Measurements from ENCODE around the gene KCMF1. TPM values are rescaled to one million over a fixed set of nuclear protein-coding genes. Genes with fewer than 3 reads are reported as not detected.

The KCMF1 gene
- total RNA-seq, 1 experiment from 2014 or later = 97.8 TPM

DNA sequence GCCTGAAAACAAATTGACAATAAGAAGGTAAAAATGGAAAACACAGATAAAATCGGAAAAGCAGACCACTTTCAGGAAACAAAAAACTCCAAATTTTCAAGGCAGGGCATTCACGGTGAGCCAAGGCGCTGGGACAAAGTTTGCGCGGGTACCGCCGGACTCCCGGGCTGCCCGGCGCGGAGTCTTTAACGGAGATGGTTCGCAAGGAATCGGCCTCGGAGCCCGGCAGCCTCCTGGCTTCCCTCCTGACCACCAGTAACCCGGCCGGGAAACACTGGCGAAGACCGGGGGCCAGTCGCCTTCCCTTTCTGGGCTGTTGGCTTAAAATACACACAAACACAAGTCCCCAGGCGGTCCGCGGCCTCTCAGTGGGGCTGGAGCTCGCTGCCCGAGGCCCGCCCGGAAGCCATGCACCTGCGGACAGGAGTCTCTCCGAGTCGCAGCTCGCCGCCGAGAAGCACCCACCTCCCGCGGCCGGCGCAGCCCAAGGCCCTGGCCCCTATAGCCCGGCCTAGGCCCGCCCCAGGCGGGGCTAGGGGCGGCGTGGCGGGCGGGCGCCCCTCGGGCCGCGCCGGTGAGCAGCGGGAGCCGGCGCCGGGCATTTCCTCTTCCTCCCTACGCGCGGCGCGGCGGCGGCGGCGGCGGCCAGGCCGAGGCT is 622 bp upstream of the KCMF1 start:
- H3K27me3 ChIP-seq (ENCODE audit: insufficient read depth, low read depth) = no peaks in the 10 kb centered on the region
- intact Hi-C loops (cut with micrococcal nuclease; ENCODE audit: unreplicated experiment) = loop anchor here (2.0 kb wide), 1 partner anchor 44 kb away; no protein-coding TSS in a partner anchor
- H2AFZ ChIP-seq = peak overlapping the region; percentile 53; the same call in 1 of the 2 replicates
- H3K27ac ChIP-seq = peak overlapping the region; percentile 84
- peak overlapping the region; percentile 93 for H3K4me2 ChIP-seq
- H3F3A ChIP-seq (ENCODE audit: insufficient read depth, low read depth) = peaks cover 25% of the 10 kb centered on the region
- H3K4me3 ChIP-seq = peak overlapping the region; percentile 89
- no peak for TF ChIP-seq EZH2 (IDR thresholded peaks at IDR 0.05; ENCODE audit: low read depth)
- no peak for TF ChIP-seq CTCF (conservative IDR thresholded peaks at IDR 0.05)
- peaks cover 83% of the 10 kb centered on the region for H3K79me2 ChIP-seq (ENCODE audit: low read depth)
- peak; percentile 41 to 58 for DNase-seq
- ChIA-PET POLR2A (ENCODE audit: unreplicated experiment) (interaction anchor here (0.5 to 1.2 kb wide), 2 partner anchors 11 to 12 kb away, joined by 3 to 6 read pairs; no protein-coding TSS in a partner anchor), CTCF (interaction anchor here (1.1 to 1.5 kb wide), 2 partner anchors 24 to 45 kb away, joined by 3 to 4 read pairs; no protein-coding TSS in a partner anchor)
- no peaks in the 10 kb centered on the region for H3K9me3 ChIP-seq (ENCODE audit: insufficient read depth, low read depth)
- H3K36me3 ChIP-seq (ENCODE audit: low read depth) = 0 out of 2 replicates have a peak, but pooled peaks cover 4% of the 10 kb centered on the region
- no TSS peak for BruUV-seq (replicated peaks)
- peaks cover 28% of the 10 kb centered on the region for H4K20me1 ChIP-seq (ENCODE audit: insufficient read depth)
- H3K9me2 ChIP-seq (ENCODE audit: insufficient read depth) = no peaks in the 10 kb centered on the region
- peaks cover 34% of the 10 kb centered on the region for H3K4me1 ChIP-seq (replicated peaks; ENCODE audit: insufficient read depth)

GRCh38 chr2:84971510-84972206 is 697 bp downstream of the KCMF1 start:
- H4K20me1 ChIP-seq (ENCODE audit: insufficient read depth) = peaks cover 41% of the 10 kb centered on the region

More at GRCh38 chr2:84971510-84972206, 697 bp downstream of the KCMF1 start:
- Histone ChIP-seq H3K4me2 (peak overlapping the region; percentile 95), H3K79me2 (ENCODE audit: low read depth) (peaks cover 87% of the 10 kb centered on the region), H3K4me3 (peak overlapping the region; percentile 80), H3K27ac (peak overlapping the region; percentile 79), H3K27me3 (ENCODE audit: insufficient read depth, low read depth) (no peaks in the 10 kb centered on the region), H2AFZ (no peak overlapping the region), H3K9me2 (ENCODE audit: insufficient read depth) (no peaks in the 10 kb centered on the region), H3F3A (ENCODE audit: insufficient read depth, low read depth) (peaks cover 25% of the 10 kb centered on the region), H3K4me1 (replicated peaks; ENCODE audit: insufficient read depth) (peaks cover 34% of the 10 kb centered on the region), H3K36me3 (ENCODE audit: low read depth) (no peaks in the 10 kb centered on the region), H3K9me3 (ENCODE audit: insufficient read depth, low read depth) (no peaks in the 10 kb centered on the region)
- POLR2A ChIA-PET (ENCODE audit: unreplicated experiment) = interaction anchor here (0.6 to 1.2 kb wide), 4 partner anchors 12 to 300 kb away, joined by 3 to 6 read pairs (median 6); no protein-coding TSS in a partner anchor
- peak in 1 of 2 experiments; percentile 35 for DNase-seq
- BruUV-seq (replicated peaks) = no TSS peak
- intact Hi-C loops (cut with micrococcal nuclease; ENCODE audit: unreplicated experiment) = loop anchor here (1.0 to 2.0 kb wide), 2 partner anchors 45 to 64 kb away; no protein-coding TSS in a partner anchor
- CTCF ChIA-PET = interaction anchor here (0.7 kb wide), 1 partner anchor 330 kb away, joined by 6 read pairs; no protein-coding TSS in a partner anchor
- TF ChIP-seq CTCF (conservative IDR thresholded peaks at IDR 0.05) (no peak), EZH2 (IDR thresholded peaks at IDR 0.05; ENCODE audit: low read depth) (no peak)
